ENCODE measurements around the gene UEVLD.

DNA sequence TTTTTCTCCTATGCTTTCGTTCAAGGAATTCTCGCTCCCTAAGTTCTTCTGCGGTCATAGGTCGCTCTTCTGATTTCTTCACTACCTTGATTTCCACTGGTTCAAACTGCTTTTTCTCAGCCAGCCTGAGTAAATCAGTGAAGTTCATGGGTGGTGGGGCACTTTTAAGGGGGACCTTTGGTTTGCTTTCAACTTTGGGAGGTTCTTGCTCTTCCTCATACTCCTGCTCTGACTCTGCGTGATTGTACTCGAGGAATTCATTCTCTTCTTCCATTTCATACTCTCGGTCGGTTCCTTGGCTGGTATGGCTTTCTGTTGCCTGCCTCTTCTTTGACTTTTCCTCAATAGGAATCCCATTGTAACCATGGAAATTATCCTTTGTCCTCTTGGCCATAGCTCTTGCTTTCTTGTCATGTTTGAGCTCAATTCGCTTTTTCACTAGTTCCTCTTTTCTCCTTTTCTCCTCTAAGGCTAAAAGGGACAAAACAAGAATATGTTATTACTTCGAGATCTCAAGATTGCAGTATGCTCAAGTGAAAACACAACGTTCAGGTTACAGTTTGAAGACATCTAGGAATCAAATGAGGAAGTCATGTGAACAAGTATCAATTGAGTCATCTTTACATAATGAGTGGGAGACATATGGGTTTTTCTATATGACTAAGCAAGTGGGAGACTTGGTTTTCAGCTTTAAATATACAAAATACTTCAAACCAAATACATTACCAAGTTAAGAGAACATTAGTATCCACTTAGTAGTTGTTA is 27.3 kb upstream of the UEVLD start:
- TF ChIP-seq, protein P1, sequence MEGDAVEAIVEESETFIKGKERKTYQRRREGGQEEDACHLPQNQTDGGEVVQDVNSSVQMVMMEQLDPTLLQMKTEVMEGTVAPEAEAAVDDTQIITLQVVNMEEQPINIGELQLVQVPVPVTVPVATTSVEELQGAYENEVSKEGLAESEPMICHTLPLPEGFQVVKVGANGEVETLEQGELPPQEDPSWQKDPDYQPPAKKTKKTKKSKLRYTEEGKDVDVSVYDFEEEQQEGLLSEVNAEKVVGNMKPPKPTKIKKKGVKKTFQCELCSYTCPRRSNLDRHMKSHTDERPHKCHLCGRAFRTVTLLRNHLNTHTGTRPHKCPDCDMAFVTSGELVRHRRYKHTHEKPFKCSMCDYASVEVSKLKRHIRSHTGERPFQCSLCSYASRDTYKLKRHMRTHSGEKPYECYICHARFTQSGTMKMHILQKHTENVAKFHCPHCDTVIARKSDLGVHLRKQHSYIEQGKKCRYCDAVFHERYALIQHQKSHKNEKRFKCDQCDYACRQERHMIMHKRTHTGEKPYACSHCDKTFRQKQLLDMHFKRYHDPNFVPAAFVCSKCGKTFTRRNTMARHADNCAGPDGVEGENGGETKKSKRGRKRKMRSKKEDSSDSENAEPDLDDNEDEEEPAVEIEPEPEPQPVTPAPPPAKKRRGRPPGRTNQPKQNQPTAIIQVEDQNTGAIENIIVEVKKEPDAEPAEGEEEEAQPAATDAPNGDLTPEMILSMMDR (IDR thresholded peaks at IDR 0.05), result no peak
- no peak for TF ChIP-seq POLR2A (IDR thresholded peaks at IDR 0.05)
- TF ChIP-seq EP300 (IDR thresholded peaks at IDR 0.05), result no peak
